ENCODE results near the gene SYS1. TPM values are rescaled to one million over a fixed set of nuclear protein-coding genes. Genes with fewer than 3 reads are reported as not detected.
A peak's percentile ranks its signal among the peaks of the same experiment; 100 is the strongest.

SYS1 gene
- total RNA-seq, 1 experiment from 2014 or later, result 38.8 TPM

- no peaks in the 10 kb centered on the region for H3K9me2 ChIP-seq (ENCODE audit: insufficient read depth)
- peak overlapping the region; percentile 93 for H3K4me2 ChIP-seq
- H3K36me3 ChIP-seq (ENCODE audit: low read depth), result peaks cover 31% of the 10 kb centered on the region; the same call in 1 of the 2 replicates
- peaks cover 83% of the 10 kb centered on the region for H3F3A ChIP-seq (ENCODE audit: insufficient read depth, low read depth)
- TF ChIP-seq EZH2 (IDR thresholded peaks at IDR 0.05; ENCODE audit: low read depth), result no peak
- TF ChIP-seq, protein P1, sequence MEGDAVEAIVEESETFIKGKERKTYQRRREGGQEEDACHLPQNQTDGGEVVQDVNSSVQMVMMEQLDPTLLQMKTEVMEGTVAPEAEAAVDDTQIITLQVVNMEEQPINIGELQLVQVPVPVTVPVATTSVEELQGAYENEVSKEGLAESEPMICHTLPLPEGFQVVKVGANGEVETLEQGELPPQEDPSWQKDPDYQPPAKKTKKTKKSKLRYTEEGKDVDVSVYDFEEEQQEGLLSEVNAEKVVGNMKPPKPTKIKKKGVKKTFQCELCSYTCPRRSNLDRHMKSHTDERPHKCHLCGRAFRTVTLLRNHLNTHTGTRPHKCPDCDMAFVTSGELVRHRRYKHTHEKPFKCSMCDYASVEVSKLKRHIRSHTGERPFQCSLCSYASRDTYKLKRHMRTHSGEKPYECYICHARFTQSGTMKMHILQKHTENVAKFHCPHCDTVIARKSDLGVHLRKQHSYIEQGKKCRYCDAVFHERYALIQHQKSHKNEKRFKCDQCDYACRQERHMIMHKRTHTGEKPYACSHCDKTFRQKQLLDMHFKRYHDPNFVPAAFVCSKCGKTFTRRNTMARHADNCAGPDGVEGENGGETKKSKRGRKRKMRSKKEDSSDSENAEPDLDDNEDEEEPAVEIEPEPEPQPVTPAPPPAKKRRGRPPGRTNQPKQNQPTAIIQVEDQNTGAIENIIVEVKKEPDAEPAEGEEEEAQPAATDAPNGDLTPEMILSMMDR (conservative IDR thresholded peaks at IDR 0.05), result no peak
- peak overlapping the region; percentile 76 for H3K4me3 ChIP-seq
- peaks cover 93% of the 10 kb centered on the region for H3K79me2 ChIP-seq (ENCODE audit: low read depth)
- no peaks in the 10 kb centered on the region for H3K9me3 ChIP-seq (ENCODE audit: insufficient read depth, low read depth)
- peaks cover 98% of the 10 kb centered on the region for H3K4me1 ChIP-seq (replicated peaks; ENCODE audit: insufficient read depth)
- no peak for DNase-seq
- H3K27me3 ChIP-seq (ENCODE audit: insufficient read depth, low read depth), result no peaks in the 10 kb centered on the region
- BruUV-seq (replicated peaks), result no TSS peak
- ChIA-PET POLR2A (ENCODE audit: unreplicated experiment) (interaction anchor here (0.5 to 0.7 kb wide), 4 partner anchors 8 to 401 kb away, joined by 3 to 13 read pairs (median 4); no protein-coding TSS in a partner anchor), CTCF (no interaction called here)
- peaks cover 9% of the 10 kb centered on the region for H4K20me1 ChIP-seq (ENCODE audit: insufficient read depth)
- intact Hi-C loops (cut with micrococcal nuclease; ENCODE audit: unreplicated experiment), result no loop called here
- peak overlapping the region; percentile 92 for H3K27ac ChIP-seq
- no peak overlapping the region for H2AFZ ChIP-seq
Observed at GRCh38 chr20:45341579-45341938, 21.4 kb upstream of the SYS1 start.

DNA sequence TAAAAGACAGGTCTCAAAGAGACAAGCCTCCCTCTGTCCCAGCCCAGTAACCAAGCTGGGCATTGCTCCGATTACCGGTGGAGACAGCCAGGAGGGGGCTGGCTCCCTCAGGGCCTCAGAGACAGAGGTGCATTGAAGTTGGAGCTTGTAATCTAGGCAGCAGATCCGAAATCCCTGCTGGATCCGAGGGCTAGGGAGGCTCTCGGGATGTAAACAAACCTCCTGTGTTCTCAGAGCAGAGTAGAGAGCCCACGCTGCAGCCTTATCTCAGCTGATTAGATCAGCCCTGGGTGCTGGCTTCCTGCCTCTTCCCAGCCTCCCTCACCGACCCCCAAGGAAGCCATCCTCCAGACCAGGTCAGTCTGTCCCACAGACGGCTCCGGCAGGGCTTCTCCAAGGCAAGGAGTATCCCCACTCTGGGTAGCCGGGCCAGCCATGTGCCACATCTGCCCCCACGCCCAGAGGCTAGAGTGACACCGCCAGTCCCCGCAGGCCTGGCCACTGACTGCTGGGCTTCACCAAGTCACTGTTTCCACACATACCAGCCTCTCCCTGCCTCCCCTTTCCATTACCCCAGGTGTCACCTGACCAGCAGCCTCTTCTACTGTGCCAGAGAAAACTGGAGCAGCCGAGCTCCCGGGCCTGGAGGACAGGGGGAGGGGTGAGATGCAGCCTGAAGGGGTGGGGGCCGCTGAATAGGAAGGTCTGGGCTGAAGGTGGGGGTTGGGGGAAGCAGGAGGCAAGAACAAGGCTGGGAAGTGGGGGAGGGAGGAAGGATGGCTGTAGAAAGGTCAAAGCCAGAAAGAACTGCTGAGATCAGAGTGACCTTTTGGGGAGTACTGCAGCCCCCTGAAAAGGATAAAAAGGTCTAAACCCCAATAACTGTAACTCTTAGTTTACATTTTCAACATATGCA, 20.8 kb upstream of the SYS1 start:
- peaks cover 31% of the 10 kb centered on the region; the same call in 1 of the 2 replicates for H3K36me3 ChIP-seq (ENCODE audit: low read depth)
- peak overlapping the region; percentile 93 for H3K4me2 ChIP-seq
- peak overlapping the region; percentile 92 for H3K27ac ChIP-seq
- no peaks in the 10 kb centered on the region for H3K9me3 ChIP-seq (ENCODE audit: insufficient read depth, low read depth)
- DNase-seq, result peak; percentile 85 to 88
- H3K27me3 ChIP-seq (ENCODE audit: insufficient read depth, low read depth), result no peaks in the 10 kb centered on the region
- BruUV-seq (replicated peaks), result no TSS peak
- POLR2A ChIA-PET (ENCODE audit: unreplicated experiment), result interaction anchor here (0.5 to 0.7 kb wide), 5 partner anchors 9 to 401 kb away, joined by 3 to 13 read pairs (median 3); no protein-coding TSS in a partner anchor
- H2AFZ ChIP-seq, result no peak overlapping the region
- H3K4me3 ChIP-seq, result peak overlapping the region; percentile 76
- H4K20me1 ChIP-seq (ENCODE audit: insufficient read depth), result peaks cover 6% of the 10 kb centered on the region; the same call in 1 of the 2 replicates
- H3K79me2 ChIP-seq (ENCODE audit: low read depth), result peaks cover 94% of the 10 kb centered on the region
- H3K4me1 ChIP-seq (replicated peaks; ENCODE audit: insufficient read depth), result peaks cover 97% of the 10 kb centered on the region
- CTCF ChIA-PET, result interaction anchor here (0.7 kb wide), 1 partner anchor 20 kb away, joined by 4 read pairs; no protein-coding TSS in a partner anchor
- intact Hi-C loops (cut with micrococcal nuclease; ENCODE audit: unreplicated experiment), result no loop called here
- H3K9me2 ChIP-seq (ENCODE audit: insufficient read depth), result no peaks in the 10 kb centered on the region
- no peak for TF ChIP-seq EZH2 (IDR thresholded peaks at IDR 0.05; ENCODE audit: low read depth)
- TF ChIP-seq, protein P1 (conservative IDR thresholded peaks at IDR 0.05), result no peak
- peaks cover 83% of the 10 kb centered on the region for H3F3A ChIP-seq (ENCODE audit: insufficient read depth, low read depth)

- Histone ChIP-seq H3F3A (ENCODE audit: insufficient read depth, low read depth) (peaks cover 77% of the 10 kb centered on the region), H3K9me2 (ENCODE audit: insufficient read depth) (no peaks in the 10 kb centered on the region), H3K36me3 (ENCODE audit: low read depth) (peaks cover 31% of the 10 kb centered on the region; the same call in 1 of the 2 replicates), H3K27ac (peak overlapping the region; percentile 92), H3K27me3 (ENCODE audit: insufficient read depth, low read depth) (no peaks in the 10 kb centered on the region), H3K4me3 (peak overlapping the region; percentile 76; the same call in 1 of the 2 replicates), H2AFZ (no peak overlapping the region), H3K79me2 (ENCODE audit: low read depth) (peaks cover 94% of the 10 kb centered on the region), H3K9me3 (ENCODE audit: insufficient read depth, low read depth) (no peaks in the 10 kb centered on the region), H3K4me2 (peak overlapping the region; percentile 93), H4K20me1 (ENCODE audit: insufficient read depth) (peaks cover 6% of the 10 kb centered on the region; the same call in 1 of the 2 replicates), H3K4me1 (replicated peaks; ENCODE audit: insufficient read depth) (peaks cover 89% of the 10 kb centered on the region)
- ChIA-PET POLR2A (ENCODE audit: unreplicated experiment) (no interaction called here), CTCF (no interaction called here)
- TF ChIP-seq EZH2 (IDR thresholded peaks at IDR 0.05; ENCODE audit: low read depth), result no peak
- TF ChIP-seq, protein P1 (conservative IDR thresholded peaks at IDR 0.05), result no peak
- no TSS peak for BruUV-seq (replicated peaks)
- intact Hi-C loops (cut with micrococcal nuclease; ENCODE audit: unreplicated experiment), result no loop called here
- no peak for DNase-seq
Observed at GRCh38 chr20:45342855-45343531, 20.0 kb upstream of the SYS1 start.
